Measurements from ENCODE around the gene DDB1.

Gene DDB1

GRCh38 chr11:61290905-61291690 is 41.8 kb downstream of the DDB1 start:
- TF ChIP-seq Cebpa-rat (IDR thresholded peaks at IDR 0.05), result no peak

GRCh38 chr11:61287338-61287977 is 45.4 kb downstream of the DDB1 start:
- peaks cover 28% of the 10 kb centered on the region for H4K20me1 ChIP-seq
- H3K36me3 ChIP-seq, result peaks cover 90% of the 10 kb centered on the region
- H3K27ac ChIP-seq, result peak overlapping the region; percentile 82
- 0 out of 2 replicates have a peak overlapping the region, but pooled peaks have one; percentile 27 for H3K4me3 ChIP-seq
- peak overlapping the region; percentile 87 for H3K4me2 ChIP-seq
- H3K4me1 ChIP-seq, result peaks cover 46% of the 10 kb centered on the region
- no peaks in the 10 kb centered on the region for H3K9me3 ChIP-seq
- TF ChIP-seq Cebpa-rat (IDR thresholded peaks at IDR 0.05), result no peak
- no peaks in the 10 kb centered on the region for H3K27me3 ChIP-seq
- peak overlapping the region; percentile 56; the same call in 1 of the 2 replicates for H3K9ac ChIP-seq

More at GRCh38 chr11:61290905-61291690, 41.8 kb downstream of the DDB1 start:
- Histone ChIP-seq H3K9ac (no peak overlapping the region), H3K27me3 (no peaks in the 10 kb centered on the region), H4K20me1 (peaks cover 32% of the 10 kb centered on the region), H3K36me3 (peaks cover 54% of the 10 kb centered on the region), H3K4me1 (peaks cover 68% of the 10 kb centered on the region), H3K9me3 (no peaks in the 10 kb centered on the region), H3K4me2 (peak overlapping the region; percentile 99; the same call in 1 of the 2 replicates), H3K4me3 (no peak overlapping the region), H3K27ac (0 out of 2 replicates have a peak overlapping the region, but pooled peaks have one; percentile 37)

GRCh38 chr11:61283613-61284012 is 49.3 kb downstream of the DDB1 start:
- H4K20me1 ChIP-seq, result peaks cover 18% of the 10 kb centered on the region
- peaks cover 35% of the 10 kb centered on the region for H3K4me1 ChIP-seq
- no peak overlapping the region for H3K4me2 ChIP-seq
- TF ChIP-seq Cebpa-rat (IDR thresholded peaks at IDR 0.05), result no peak
- H3K36me3 ChIP-seq, result peaks cover 90% of the 10 kb centered on the region
- no peaks in the 10 kb centered on the region for H3K9me3 ChIP-seq
- no peak overlapping the region for H3K9ac ChIP-seq
- no peak overlapping the region for H3K4me3 ChIP-seq
- H3K27me3 ChIP-seq, result no peaks in the 10 kb centered on the region
- no peak overlapping the region for H3K27ac ChIP-seq

- Histone ChIP-seq H3K4me2 (no peak overlapping the region), H3K27ac (no peak overlapping the region), H3K4me3 (no peak overlapping the region), H3K4me1 (peaks cover 32% of the 10 kb centered on the region), H3K9ac (no peak overlapping the region), H3K9me3 (no peaks in the 10 kb centered on the region), H4K20me1 (peaks cover 18% of the 10 kb centered on the region), H3K27me3 (no peaks in the 10 kb centered on the region), H3K36me3 (peaks cover 96% of the 10 kb centered on the region)
- no peak for TF ChIP-seq Cebpa-rat (IDR thresholded peaks at IDR 0.05)
Measured at GRCh38 chr11:61281581-61282250, 51.2 kb downstream of the DDB1 start.

- TF ChIP-seq Cebpa-rat (IDR thresholded peaks at IDR 0.05), result no peak
- H3K4me3 ChIP-seq, result no peak overlapping the region
- no peaks in the 10 kb centered on the region for H3K27me3 ChIP-seq
- H3K9ac ChIP-seq, result no peak overlapping the region
- H3K4me2 ChIP-seq, result no peak overlapping the region
- H3K27ac ChIP-seq, result no peak overlapping the region
- H3K36me3 ChIP-seq, result peaks cover 95% of the 10 kb centered on the region
- peaks cover 18% of the 10 kb centered on the region for H4K20me1 ChIP-seq
- H3K4me1 ChIP-seq, result peaks cover 38% of the 10 kb centered on the region
- no peaks in the 10 kb centered on the region for H3K9me3 ChIP-seq
Measured at GRCh38 chr11:61280883-61281580, 51.9 kb downstream of the DDB1 start.

GRCh38 chr11:61279934-61280659 is 52.8 kb downstream of the DDB1 start:
- Histone ChIP-seq H3K4me1 (peaks cover 48% of the 10 kb centered on the region), H3K9ac (no peak overlapping the region), H3K36me3 (peaks cover 94% of the 10 kb centered on the region), H3K9me3 (no peaks in the 10 kb centered on the region), H3K27me3 (no peaks in the 10 kb centered on the region), H4K20me1 (peaks cover 18% of the 10 kb centered on the region), H3K4me3 (no peak overlapping the region), H3K4me2 (no peak overlapping the region), H3K27ac (no peak overlapping the region)
- TF ChIP-seq Cebpa-rat (IDR thresholded peaks at IDR 0.05), result no peak

GRCh38 chr11:61278001-61278470 is 54.9 kb downstream of the DDB1 start:
- H3K4me1 ChIP-seq, result peaks cover 68% of the 10 kb centered on the region
- peak overlapping the region; percentile 55 for H3K4me2 ChIP-seq
- peaks cover 82% of the 10 kb centered on the region for H3K36me3 ChIP-seq
- TF ChIP-seq Cebpa-rat (IDR thresholded peaks at IDR 0.05), result no peak
- no peaks in the 10 kb centered on the region for H3K27me3 ChIP-seq
- H3K9ac ChIP-seq, result peak overlapping the region; percentile 53; the same call in 1 of the 2 replicates
- no peak overlapping the region for H3K4me3 ChIP-seq
- H4K20me1 ChIP-seq, result peaks cover 17% of the 10 kb centered on the region
- 0 out of 2 replicates have a peak overlapping the region, but pooled peaks have one; percentile 30 for H3K27ac ChIP-seq
- no peaks in the 10 kb centered on the region for H3K9me3 ChIP-seq

- H3K9me3 ChIP-seq, result no peaks in the 10 kb centered on the region
- peak overlapping the region; percentile 55 for H3K4me2 ChIP-seq
- peaks cover 11% of the 10 kb centered on the region for H4K20me1 ChIP-seq
- H3K9ac ChIP-seq, result no peak overlapping the region
- peaks cover 75% of the 10 kb centered on the region for H3K4me1 ChIP-seq
- no peak overlapping the region for H3K27ac ChIP-seq
- TF ChIP-seq Cebpa-rat (IDR thresholded peaks at IDR 0.05), result no peak
- H3K27me3 ChIP-seq, result no peaks in the 10 kb centered on the region
- H3K36me3 ChIP-seq, result peaks cover 82% of the 10 kb centered on the region
- no peak overlapping the region for H3K4me3 ChIP-seq
Measured at GRCh38 chr11:61277186-61278000, 55.5 kb downstream of the DDB1 start.

Measured in BLaER1 (cell line).